Raji (cell line): ENCODE measurements around the gene SPRYD4.
A peak's percentile ranks its signal among the peaks of the same experiment; 100 is the strongest.

ENCODE experiments used
- POLR2A ChIP-seq: IDR thresholded peaks from 2 replicates; pipeline ENCODE4 v1.6.1; 2011; ENCODE audit warnings: low read depth, low read length, control low read depth; ENCODE audit not compliant: insufficient read depth

The SPRYD4 gene

GRCh38 chr12:56461235-56462159 is 6.9 kb upstream of the SPRYD4 start:
- no peak for TF ChIP-seq POLR2A

- TF ChIP-seq POLR2A: no peak
Observed at GRCh38 chr12:56462565-56462964, 5.8 kb upstream of the SPRYD4 start.

GRCh38 chr12:56469007-56469930 is 891 bp downstream of the SPRYD4 start:
- TF ChIP-seq POLR2A: no peak

- peak; percentile 25; the same call in 1 of the 2 replicates for TF ChIP-seq POLR2A
Observed at GRCh38 chr12:56474389-56474788, 6.0 kb downstream of the SPRYD4 start.

GRCh38 chr12:56476143-56476542 is 7.8 kb downstream of the SPRYD4 start:
- no peak for TF ChIP-seq POLR2A

GRCh38 chr12:56476972-56477432 is 8.6 kb downstream of the SPRYD4 start:
- TF ChIP-seq POLR2A: no peak

GRCh38 chr12:56477521-56478225 is 9.3 kb downstream of the SPRYD4 start:
- no peak for TF ChIP-seq POLR2A

GRCh38 chr12:56479625-56480024 is 11.2 kb downstream of the SPRYD4 start:
- TF ChIP-seq POLR2A: no peak

- TF ChIP-seq POLR2A: no peak
Observed at GRCh38 chr12:56484566-56484965, 16.2 kb downstream of the SPRYD4 start.

- TF ChIP-seq POLR2A: no peak
Observed at GRCh38 chr12:56486694-56487093, 18.3 kb downstream of the SPRYD4 start.

GRCh38 chr12:56487448-56488040 is 19.2 kb downstream of the SPRYD4 start:
- TF ChIP-seq POLR2A: no peak

- no peak for TF ChIP-seq POLR2A
Observed at GRCh38 chr12:56488041-56488955, 19.9 kb downstream of the SPRYD4 start, which contains the start of gene GLS2. TSS of gene GLS2 (minus strand) at chr12:56488161. CDS start at chr12:56488118, 43 bp downstream.

GRCh38 chr12:56490360-56490759 is 22.0 kb downstream of the SPRYD4 start:
- TF ChIP-seq POLR2A: no peak
